ENCODE results near the gene DOK5. TPM values are rescaled to one million over a fixed set of nuclear protein-coding genes. Genes with fewer than 3 reads are reported as not detected.

DOK5 gene
- total and polyA plus RNA-seq, 10 of the 15 experiments (the other 5 are each of a cell fraction or from before 2014, with no cell fraction given), result 0.03 TPM; not detected in 9

- no TSS peak for BruUV-seq (replicated peaks)
- no peaks in the 10 kb centered on the region; the same call in 2 of the 3 replicates for H3K9me3 ChIP-seq (replicated peaks; ENCODE audit: control insufficient read depth, insufficient read depth, low read length)
- no peaks in the 10 kb centered on the region for H3K79me2 ChIP-seq (ENCODE audit: control insufficient read depth, insufficient read depth, low read length)
- FAIRE-seq (no peak), DNase-seq (ENCODE audit: low read depth, low spot score) (no peak), ATAC-seq (no peak)
- H3K27ac ChIP-seq (ENCODE audit: control insufficient read depth, insufficient read depth), result no peak overlapping the region
- intact Hi-C loops (cut with micrococcal nuclease; ENCODE audit: unreplicated experiment) (no loop called here), in situ Hi-C loops (cut with MboI) (loop anchor here (25.0 kb wide), 2 partner anchors 667 to 1067 kb away; no protein-coding TSS in a partner anchor)
- H3K4me2 ChIP-seq (ENCODE audit: control insufficient read depth, insufficient read depth), result no peak overlapping the region
- ChIA-PET POLR2A (no interaction called here), RAD21 (ENCODE audit: unreplicated experiment) (no interaction called here), CTCF (no interaction called here), SMC1A (ENCODE audit: uncharacterized antibody, unreplicated experiment) (no interaction called here)
- peaks cover 8% of the 10 kb centered on the region; the same call in 1 of the 2 replicates for H3K4me1 ChIP-seq (ENCODE audit: control insufficient read depth, insufficient read depth, low read length)
- no peak overlapping the region for H2AFZ ChIP-seq (ENCODE audit: control insufficient read depth, low read depth, low read length)
- no peaks in the 10 kb centered on the region for H4K20me1 ChIP-seq (ENCODE audit: control insufficient read depth, insufficient read depth)
- WGBS (ENCODE audit: insufficient coverage, insufficient replicate concordance, low lambda C conversion rate, missing lambda C conversion rate), result 54% methylated on average over 4 of the region's 4 CpGs
- no peaks in the 10 kb centered on the region for H3K36me3 ChIP-seq (ENCODE audit: control insufficient read depth in 2 of 2, insufficient read depth in 2 of 2, low read length in 1 of 2)
- H3K9ac ChIP-seq (ENCODE audit: control insufficient read depth, insufficient read depth, low read length), result no peak overlapping the region
- H3K4me3 ChIP-seq, result no peak overlapping the region
- peaks cover 3 to 5% of the 10 kb centered on the region in 2 experiments; a peak in 3 of 4 replicates for H3K27me3 ChIP-seq (replicated peaks in 1 of 2; ENCODE audit: control insufficient read depth in 2 of 2, insufficient read depth in 2 of 2, low read length in 1 of 2)
- TF ChIP-seq CUX1 (IDR thresholded peaks at IDR 0.05; ENCODE audit: insufficient replicate concordance, low read depth, low read length) (no peak), BCL3 (IDR thresholded peaks at IDR 0.05; ENCODE audit: borderline replicate concordance, insufficient read depth, low read depth, low read length, poor library complexity, severe bottlenecking) (no peak), PBX3 (IDR thresholded peaks at IDR 0.05; ENCODE audit: insufficient replicate concordance, low read depth, low read length) (no peak), ZNF217 (IDR thresholded peaks at IDR 0.05) (no peak), CREM (IDR thresholded peaks at IDR 0.05; ENCODE audit: low read depth) (no peak), YY1 (IDR thresholded peaks at IDR 0.05; ENCODE audit: low read depth, low read length) (no peak), NKRF (conservative IDR thresholded peaks at IDR 0.05) (no peak), MYC (IDR thresholded peaks at IDR 0.05; ENCODE audit: insufficient read depth, insufficient read length, insufficient replicate concordance, low read length, severe bottlenecking) (no peak), ZBED1 (IDR thresholded peaks at IDR 0.05; ENCODE audit: borderline replicate concordance) (no peak), USF1 (IDR thresholded peaks at IDR 0.05; ENCODE audit: borderline replicate concordance, extremely low read length, insufficient read depth, low read depth, low read length) (no peak), PAX5 (IDR thresholded peaks at IDR 0.05; ENCODE audit: borderline replicate concordance, low read depth, low read length) (no peak), FOXM1 (IDR thresholded peaks at IDR 0.05; ENCODE audit: low read depth, low read length) (no peak), SUZ12 (IDR thresholded peaks at IDR 0.05; ENCODE audit: unreplicated experiment) (no peak)
Observed at GRCh38 chr20:54629632-54630031, 154.2 kb downstream of the DOK5 start.
